ENCODE measurements around the gene IL16.
"Not testable (repeated sequence)": the region's sequence is repeated elsewhere in the genome, so short reads cannot be mapped to it uniquely, and the experiment has no call there.

IL16 gene

GRCh38 chr15:81317642-81318017, 121.0 kb downstream of the IL16 start:
- no peak for DNase-seq

DNA sequence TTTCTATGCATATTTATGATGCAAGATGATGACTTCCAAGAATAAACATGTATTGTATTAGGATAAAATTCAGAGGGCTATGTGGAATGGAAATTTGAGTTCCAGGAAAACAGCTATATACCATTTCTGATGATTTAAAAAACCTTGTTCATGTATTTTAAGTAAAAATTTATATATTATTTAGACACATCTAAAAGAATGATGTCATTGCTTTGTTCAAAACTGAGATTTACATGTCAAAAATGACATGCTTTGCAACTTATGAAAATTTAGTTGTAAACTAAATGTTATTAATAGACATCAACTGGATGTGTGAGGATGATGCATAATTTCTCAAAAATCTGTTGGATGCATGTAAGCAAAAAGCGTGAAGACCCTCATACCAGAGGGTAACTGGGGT, 125.0 kb downstream of the IL16 start:
- no peak for DNase-seq

- no peak for DNase-seq
Observed at GRCh38 chr15:81322676-81323253, 126.1 kb downstream of the IL16 start.

DNA sequence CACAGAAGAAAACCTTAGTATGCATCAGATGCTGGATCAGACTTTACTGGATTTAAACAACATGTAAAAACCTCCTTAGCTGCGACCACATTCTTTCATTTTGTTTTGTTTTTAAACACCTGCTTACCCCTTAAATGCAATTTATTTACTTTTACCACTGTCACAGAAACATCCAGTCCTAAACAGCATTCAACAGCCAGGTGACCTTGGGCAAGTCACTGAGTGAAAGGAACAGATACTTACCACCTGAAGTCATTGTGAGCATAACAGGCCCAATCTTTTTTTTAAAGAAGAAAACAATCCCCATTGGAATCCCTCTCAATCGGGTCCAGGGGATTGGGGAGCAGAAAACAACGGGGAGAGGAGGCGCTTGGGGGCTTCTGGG, 126.9 kb downstream of the IL16 start:
- DNase-seq, result no peak

GRCh38 chr15:81323944-81324881, 127.5 kb downstream of the IL16 start, which contains the start of gene STARD5:
STARD5 (minus strand) TSS chr15:81324141; CDS start chr15:81324099, 42 bp downstream.
- peak; percentile 49 for DNase-seq

DNA sequence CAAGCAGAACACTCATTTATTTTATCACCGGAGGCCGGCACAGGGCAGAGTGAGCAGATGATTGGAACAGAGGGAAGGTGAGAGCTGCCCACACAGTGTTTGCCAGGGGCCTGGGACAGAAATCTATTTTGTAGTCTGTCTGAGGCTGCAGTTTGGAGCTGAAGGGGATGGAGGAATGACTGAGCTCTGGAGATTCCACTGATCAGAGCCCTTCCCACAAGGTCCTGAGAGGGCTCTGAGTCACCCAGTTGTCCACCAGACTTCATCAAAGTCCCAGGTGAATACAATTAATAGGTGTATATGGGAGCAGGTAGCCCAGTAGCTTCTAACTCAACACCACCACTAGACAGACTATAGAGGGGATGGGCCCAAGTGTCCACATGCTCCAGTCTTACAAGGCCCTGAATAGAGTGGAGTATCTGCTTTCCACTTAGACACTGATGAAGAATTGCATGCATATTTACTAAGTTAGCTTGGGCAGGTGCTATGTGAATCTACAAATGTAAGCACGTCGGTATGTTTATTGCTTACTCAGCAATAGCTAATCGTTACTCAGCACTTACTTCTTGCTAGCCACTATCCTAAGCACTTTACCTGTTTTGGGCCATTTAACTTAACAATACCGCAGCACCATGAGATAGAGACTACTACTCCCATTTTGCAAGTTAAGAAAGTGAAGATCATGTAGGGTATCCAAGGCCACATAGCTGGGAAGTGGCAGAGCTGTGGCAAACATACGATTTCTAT, 130.0 kb downstream of the IL16 start:
- DNase-seq, result no peak

DNA sequence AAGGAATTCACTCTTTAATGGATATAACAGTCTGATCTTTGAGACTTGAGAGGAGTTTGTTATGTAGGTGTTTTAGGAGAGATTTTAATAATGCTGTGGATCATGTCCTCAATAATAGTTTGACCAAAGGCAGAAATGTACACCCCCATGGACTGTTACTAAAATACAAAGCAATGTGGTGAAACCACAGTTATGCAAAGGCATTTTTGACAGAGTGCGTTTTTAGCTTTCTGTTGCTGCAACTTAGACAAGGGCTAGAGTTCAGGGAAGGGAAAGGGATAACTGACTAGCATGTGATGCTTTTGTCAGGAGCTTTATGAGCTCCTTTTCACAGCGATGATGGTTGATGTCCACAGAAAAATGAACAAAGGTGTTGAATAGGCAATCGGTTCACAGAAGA, 130.8 kb downstream of the IL16 start:
- DNase-seq, result no peak

DNA sequence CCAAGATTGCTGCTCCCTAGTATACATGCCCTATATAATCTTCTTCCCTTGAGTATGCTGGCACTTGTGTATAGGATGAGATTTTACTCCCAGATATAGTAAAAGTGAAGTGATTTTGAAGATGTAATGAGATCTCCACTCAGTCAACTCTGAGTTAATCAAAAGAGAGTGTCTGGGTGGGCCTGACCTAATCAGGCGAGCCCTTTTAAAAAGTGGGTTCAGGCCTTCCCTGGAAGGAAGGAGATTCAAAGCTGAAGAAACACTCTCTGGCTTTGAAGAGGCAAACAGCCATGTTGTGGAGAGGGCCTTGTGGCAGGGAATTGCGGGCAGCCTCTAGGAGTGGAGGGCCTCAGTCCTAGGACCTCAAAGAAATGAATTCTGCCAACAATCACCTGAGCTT, 132.8 kb downstream of the IL16 start:
- no peak for DNase-seq

GRCh38 chr15:81330366-81331090, 133.8 kb downstream of the IL16 start:
- DNase-seq, result no peak

- DNase-seq, result not testable (repeated sequence)
Observed at GRCh38 chr15:81331141-81331540, 134.5 kb downstream of the IL16 start.

DNA sequence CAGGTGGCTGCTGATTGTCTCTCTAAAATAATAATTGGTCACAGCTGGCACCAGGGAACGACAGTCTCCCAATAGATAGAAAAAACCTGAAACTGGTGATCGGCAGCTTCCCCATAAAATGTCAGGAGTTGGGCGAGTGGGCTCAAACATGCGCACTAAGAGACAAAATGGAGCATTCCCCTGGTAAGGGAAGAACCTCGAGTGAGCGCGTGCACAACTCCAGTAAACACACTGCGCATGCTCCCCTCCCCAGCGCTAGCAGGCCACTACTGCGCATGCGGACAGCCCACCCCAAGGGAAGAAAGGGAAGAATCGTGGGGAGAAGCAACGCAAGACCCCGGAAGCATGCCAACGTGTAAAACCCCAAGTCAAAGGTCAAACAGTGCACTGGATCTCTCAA, 134.9 kb downstream of the IL16 start:
- DNase-seq, result no peak

- no peak for DNase-seq
Observed at GRCh38 chr15:81332326-81332725, 135.6 kb downstream of the IL16 start.

- DNase-seq, result no peak
Observed at GRCh38 chr15:81333363-81333762, 136.7 kb downstream of the IL16 start.

- DNase-seq, result no peak
Observed at GRCh38 chr15:81334768-81335435, 138.2 kb downstream of the IL16 start.

DNA sequence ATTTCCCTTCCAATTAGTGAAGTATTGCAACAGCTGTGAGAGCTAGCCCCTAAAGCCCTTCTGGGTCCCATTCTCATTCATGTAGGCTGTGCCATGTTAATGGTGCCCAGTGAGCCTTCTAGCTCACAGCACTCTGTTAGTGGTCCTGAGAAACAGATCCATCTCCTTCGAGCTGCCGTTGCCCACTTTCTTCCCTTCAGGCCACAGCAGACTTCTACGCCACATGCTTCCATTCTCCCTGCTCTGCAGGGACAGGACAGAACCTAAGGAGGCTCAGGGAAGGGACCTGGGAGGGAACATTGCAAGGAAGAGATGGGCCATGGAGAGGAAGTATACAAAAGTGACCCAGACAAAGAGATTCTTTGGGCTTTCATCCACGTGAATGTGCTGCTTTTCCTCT, 139.0 kb downstream of the IL16 start:
- no peak for DNase-seq

DNA sequence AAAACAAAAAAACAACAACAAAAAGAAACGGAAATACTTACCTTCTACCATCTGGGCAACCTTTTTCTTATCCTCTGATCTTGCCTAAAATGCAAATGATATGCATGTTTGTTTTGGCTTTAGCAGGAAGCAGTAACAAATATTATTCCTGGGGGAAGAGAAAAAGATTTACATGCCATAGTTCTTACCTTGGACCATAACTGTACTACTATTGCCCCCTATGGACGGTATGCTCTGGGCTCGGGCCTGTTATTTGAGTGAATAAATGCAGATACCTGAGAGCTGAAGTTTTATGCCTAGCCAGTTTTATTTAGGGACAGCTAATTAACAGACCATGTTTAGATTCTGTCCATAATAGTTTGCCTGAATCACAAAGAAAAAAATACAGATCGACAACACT, 139.9 kb downstream of the IL16 start:
- DNase-seq, result no peak

GRCh38 chr15:81337241-81337640, 140.6 kb downstream of the IL16 start:
- DNase-seq, result no peak

DNA sequence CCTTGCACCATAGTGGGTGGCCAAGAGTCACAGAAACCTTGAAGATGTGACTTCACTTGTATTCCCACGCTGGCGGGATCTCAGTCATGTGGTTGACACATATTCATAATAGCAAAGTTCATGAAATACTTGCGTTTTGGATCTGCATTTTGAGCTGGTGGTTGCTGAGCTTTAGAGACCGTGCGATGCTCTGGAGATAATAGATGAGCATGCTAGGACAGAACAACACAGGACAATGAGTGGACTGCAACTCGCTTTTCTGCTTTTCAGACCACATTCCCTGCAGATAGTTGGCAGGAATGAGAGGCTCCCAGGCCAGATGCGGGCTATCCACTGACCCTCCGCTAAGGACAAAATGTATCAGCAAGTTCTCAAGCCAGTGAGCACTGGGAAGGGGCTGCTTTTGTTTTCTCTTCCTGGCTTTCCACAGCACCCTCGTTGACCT, 141.1 kb downstream of the IL16 start:
- no peak for DNase-seq

DNA sequence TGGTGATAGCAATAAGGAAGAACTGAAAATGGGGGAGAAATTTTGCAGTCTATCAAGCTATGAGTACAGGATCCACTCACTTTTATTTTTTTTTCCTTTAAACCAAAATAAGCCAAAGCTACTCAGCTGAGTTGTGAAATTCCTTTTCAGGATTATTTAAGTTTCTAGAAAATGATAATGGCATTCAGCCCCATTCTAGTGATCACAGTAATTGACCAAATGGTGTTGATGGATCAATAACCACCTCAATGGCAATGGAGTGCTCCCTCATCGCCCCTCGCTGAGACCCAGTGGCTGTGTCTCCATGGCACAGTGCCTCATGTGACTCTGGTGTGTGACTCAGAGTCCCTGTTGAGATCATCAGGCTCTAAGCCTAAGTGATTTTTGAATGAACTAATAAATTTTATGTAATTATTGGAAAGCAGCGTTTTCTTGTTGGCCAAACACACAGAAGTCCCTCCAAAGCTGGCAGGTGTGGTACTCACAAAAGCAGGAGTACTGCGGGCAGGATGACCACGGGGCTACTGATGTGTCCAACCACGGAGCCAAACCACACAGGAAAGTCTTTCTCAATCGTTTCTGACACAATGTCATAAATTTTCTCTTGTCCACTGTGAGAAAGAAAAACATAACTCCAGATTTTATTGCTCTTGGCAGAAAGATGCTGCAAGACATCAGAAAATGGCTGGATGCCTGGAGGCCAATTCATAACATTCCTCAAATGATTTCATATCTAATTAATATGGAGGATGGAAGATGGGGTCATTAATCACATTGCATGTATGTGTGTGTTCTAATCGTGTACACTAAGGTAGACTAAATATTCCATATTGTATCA, 141.7 kb downstream of the IL16 start:
- no peak for DNase-seq

DNA sequence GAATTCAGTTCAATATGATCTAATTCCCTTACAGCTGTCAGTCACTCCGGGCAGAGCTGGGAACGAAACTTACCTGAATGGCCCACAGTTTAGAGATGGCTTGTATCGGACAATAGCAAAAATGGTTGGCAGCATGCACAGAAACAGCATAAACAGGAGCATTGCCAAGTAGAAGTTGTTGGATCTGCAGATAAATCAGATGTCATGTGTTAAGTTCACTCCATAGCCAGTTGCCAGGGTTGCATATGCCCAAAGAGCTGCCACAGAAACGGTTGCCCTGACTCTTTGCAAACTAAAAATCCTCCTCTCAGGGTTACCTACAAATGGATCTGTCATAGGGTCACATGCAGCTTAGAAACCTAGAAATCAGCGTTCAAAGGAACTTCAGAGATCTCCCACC, 142.6 kb downstream of the IL16 start:
- DNase-seq, result no peak

DNA sequence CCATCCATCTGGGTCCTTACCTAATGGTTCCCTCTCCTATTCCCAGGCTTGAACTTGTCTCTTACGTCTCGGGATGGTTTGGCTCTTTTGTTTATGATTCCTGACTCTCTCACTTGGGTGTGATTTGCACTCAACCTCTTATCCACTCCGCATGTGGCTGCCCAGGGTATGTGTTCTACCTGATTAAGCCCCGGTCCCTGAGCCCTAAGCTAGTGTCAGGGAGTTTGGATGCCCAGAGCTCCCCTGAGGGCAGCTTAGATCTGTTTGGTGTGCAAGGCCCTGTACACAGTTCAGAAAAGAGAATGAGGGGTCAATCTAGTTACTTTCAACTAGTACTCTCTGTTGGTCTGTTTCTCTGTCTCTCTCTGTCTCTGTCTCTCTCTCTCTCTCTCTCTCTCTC, 143.2 kb downstream of the IL16 start:
- DNase-seq, result no peak
